Rectal smooth muscle tissue (tissue), 1 donor: ENCODE data around the gene TMEM121B.

Experiments
- H3K27ac ChIP-seq: one replicate; pipeline ENCODE4 v1.7.0; 2013; ENCODE audit warnings: low read depth, low read length, inconsistent platforms
- H3K27me3 ChIP-seq: one replicate; pipeline ENCODE4 v1.7.0; 2013; ENCODE audit warnings: low read length; ENCODE audit not compliant: control insufficient read depth, insufficient read depth
- H3K36me3 ChIP-seq: one replicate; pipeline ENCODE4 v1.7.0; 2013; ENCODE audit warnings: low read length; ENCODE audit not compliant: control insufficient read depth, insufficient read depth
- H3K4me1 ChIP-seq: one replicate; pipeline ENCODE4 v1.7.0; 2013; ENCODE audit warnings: low read length; ENCODE audit not compliant: control insufficient read depth, insufficient read depth
- H3K4me3 ChIP-seq: one replicate; pipeline ENCODE4 v1.7.0; 2013; ENCODE audit warnings: low read length
- H3K9ac ChIP-seq: one replicate; pipeline ENCODE4 v1.7.0; 2013; ENCODE audit warnings: low read length

TMEM121B gene

DNA sequence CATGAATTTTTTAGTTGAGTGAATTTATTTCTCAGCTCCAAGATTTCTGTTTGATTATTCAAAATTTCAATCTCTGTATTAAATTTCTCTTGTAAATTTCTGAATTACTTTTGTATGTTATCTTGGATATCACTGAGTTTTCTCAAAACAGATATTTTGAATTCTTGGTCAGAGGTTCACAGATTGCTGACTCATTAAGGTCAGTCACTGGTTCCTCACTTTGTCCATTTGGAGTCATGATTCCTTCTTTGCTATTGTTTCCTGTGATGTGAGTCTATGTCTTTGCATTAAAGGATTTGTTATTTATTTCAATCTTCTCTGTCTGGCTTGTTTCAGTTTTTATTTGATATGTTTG is 46.5 kb downstream of the TMEM121B start:
- Histone ChIP-seq H3K36me3 (no peaks in the 10 kb centered on the region), H3K9ac (no peak overlapping the region), H3K4me1 (no peaks in the 10 kb centered on the region), H3K4me3 (no peak overlapping the region), H3K27me3 (no peaks in the 10 kb centered on the region), H3K27ac (no peak overlapping the region)

- H3K27ac ChIP-seq = no peak overlapping the region
- H3K36me3 ChIP-seq = no peaks in the 10 kb centered on the region
- H3K9ac ChIP-seq = no peak overlapping the region
- H3K27me3 ChIP-seq = no peaks in the 10 kb centered on the region
- H3K4me1 ChIP-seq = no peaks in the 10 kb centered on the region
- H3K4me3 ChIP-seq = no peak overlapping the region
Observed at GRCh38 chr22:17072877-17073276, 48.3 kb downstream of the TMEM121B start.
